T47D (cell line): ENCODE measurements around the gene SNX10.
"Not testable (repeated sequence)": the region's sequence is repeated elsewhere in the genome, so short reads cannot be mapped to it uniquely, and the experiment has no call there.

Experiments used
- DNase-seq, 2 experiments: peaks; one replicate each; pipeline versions ENCODE4 v3.0.0 to v3.0.0-alpha.2; 2011 to 2012; ENCODE audit warnings: low read depth in 1 of 2, low spot score in 1 of 2
- JUND ChIP-seq: IDR thresholded peaks from 2 replicates; pipeline ENCODE4 v1.6.1; 2012; ENCODE audit warnings: low read depth
- in situ Hi-C: cut with HindIII; loops from 2 replicates; pipeline ENCODE4 v1.10.0; 2016; ENCODE audit warnings: low sequenced_read_pairs, low pct_unique_long_range_greater_than_20kb

SNX10 gene, protein sequence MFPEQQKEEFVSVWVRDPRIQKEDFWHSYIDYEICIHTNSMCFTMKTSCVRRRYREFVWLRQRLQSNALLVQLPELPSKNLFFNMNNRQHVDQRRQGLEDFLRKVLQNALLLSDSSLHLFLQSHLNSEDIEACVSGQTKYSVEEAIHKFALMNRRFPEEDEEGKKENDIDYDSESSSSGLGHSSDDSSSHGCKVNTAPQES

DNA sequence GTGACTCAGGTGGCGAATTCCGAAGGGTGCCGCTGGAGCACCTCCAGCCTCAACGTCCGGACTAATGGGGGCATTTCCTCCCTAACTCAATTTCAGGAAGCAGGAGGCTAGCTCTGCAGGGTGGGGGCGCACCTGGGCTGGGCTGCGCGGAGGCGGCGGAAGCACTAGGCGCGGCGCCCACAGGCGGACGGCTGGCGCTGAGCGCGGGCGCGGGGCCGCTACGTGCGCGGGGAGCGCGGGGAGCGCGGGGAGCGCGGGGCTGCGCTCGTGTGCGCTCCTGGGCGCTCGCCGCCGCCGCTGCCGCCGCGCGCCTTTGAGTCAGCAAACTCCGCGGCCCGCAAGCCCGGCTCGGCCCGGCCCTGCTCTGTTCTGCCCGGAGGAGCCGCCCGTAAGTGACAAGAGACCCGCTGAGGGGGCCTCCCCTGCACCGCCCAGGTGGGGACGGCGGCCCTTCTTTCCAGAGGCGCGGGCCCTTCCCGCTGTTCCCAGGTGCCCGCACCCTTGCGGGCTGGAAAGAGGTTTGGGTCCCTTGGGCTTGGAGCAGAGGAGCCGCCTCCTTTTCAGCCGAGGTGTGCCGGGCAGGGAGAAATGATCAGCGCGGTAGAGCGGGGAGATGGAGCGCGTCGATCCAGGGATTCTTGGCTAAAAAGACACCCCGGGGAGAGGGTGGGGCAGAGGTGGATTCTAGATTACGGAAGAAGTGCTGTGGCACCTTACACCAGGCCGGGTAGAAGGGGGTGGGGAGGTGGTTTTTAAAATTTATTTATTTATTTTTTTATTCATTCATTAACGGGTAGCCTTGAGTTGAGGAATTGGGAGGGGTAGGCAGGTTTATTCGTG lies at the start of gene SNX10:
TSS of gene SNX10 (plus strand) at position 164 of the 840 bp plus-strand sequence. CDS start 54,581 bp downstream, outside the sequence.
- DNase-seq, result peak; percentile 68 to 82
- no peak for TF ChIP-seq JUND
- in situ Hi-C loops, result loop anchor here (10.0 kb wide), 1 partner anchor 217 kb away; no protein-coding TSS in a partner anchor

DNA sequence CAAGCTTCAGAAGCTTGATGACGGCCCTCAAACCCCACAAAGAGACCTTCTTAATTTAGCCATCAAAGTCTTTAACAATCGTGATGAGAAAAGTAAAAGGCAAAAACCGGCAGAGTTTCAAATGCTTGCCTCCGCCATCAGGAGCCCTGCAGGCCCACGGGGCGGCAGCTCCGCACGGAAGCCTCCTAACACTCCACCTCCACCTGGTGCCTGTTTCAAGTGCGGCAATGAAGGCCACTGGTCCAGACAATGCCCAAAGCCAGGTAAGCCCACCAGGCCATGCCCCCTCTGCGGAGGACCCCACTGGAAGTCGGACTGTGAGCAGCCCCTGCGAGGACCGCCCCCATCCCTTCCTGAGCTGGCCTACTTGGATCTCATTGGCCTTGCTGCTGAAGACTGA lies 46.5 kb upstream of the SNX10 start:
- no peak for TF ChIP-seq JUND
- DNase-seq, result no peak
- in situ Hi-C loops, result no loop called here

DNA sequence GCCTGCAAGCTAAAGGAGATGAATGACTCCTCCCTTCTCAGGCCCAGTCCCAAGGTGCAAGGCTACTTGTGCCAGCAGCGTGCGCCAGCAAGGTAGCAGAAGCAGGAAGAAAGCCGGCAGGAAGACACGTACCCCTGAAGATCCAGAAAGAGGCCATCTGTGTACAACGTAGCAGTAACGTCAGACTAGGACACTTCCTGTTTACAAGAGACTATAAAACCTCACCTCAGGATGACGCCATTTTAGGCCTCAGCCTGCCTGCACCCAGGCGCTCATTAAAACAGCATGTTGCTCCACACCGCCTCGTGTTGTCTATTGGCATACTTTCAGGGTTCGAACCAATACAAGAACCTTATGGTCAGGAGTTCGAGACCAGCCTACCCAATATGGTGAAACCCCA lies 41.4 kb upstream of the SNX10 start:
- in situ Hi-C loops, result no loop called here
- DNase-seq, result no peak
- TF ChIP-seq JUND, result no peak

DNA sequence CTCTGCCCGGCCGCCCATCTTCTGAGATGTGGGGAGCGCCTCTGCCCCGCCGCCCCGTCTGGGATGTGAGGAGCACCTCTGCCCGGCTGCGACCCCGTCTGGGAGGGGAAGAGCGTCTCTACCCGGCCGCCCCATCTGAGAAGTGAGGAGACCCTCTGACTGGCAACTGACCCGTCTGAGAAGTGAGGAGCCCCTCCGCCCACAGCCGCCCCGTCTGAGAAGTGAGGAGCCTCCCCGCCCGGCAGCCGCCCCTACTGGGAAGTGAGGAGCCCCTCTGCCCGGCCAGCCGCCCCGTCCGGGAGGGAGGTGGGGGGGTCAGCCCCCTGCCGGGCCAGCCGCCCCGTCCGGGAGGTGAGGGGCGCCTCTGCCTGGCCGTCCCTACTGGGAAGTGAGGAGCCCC lies 29.8 kb upstream of the SNX10 start:
- in situ Hi-C loops, DNase-seq: not testable (repeated sequence)

- no peak for DNase-seq
- no peak for TF ChIP-seq JUND
- in situ Hi-C loops, result no loop called here
Observed at GRCh38 chr7:26265065-26265464, 26.6 kb upstream of the SNX10 start.

GRCh38 chr7:26265499-26266075 lies 26.1 kb upstream of the SNX10 start:
- TF ChIP-seq JUND, result no peak
- DNase-seq, result no peak
- in situ Hi-C loops, result no loop called here

DNA sequence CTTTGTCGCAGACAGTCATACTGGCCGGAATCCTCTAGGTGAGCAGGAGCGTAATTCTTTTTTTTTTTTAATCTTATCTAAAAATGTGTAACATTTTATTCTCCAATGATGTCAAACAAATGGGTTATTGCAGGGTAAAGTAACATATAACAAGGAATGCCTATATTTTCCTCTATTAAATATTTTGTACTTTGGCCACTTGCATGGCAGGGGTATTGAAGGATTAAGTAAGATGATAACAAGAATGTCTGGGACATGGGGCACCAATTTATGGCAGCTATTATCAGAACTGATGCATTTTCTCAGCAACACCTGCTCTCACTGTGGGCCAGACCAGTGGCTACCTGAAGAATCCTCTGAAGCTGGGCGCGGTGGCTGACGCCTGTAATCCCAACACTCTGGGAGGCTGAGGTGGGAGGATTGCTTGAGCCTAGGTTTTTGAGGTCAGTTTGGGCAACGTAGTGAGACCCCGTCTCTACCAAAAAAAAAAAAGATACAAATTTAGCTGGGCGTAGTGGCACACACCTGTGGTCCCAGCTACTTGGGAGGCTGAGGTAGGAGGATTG lies 24.0 kb upstream of the SNX10 start:
- no peak for DNase-seq
- in situ Hi-C loops, result no loop called here
- TF ChIP-seq JUND, result no peak

DNA sequence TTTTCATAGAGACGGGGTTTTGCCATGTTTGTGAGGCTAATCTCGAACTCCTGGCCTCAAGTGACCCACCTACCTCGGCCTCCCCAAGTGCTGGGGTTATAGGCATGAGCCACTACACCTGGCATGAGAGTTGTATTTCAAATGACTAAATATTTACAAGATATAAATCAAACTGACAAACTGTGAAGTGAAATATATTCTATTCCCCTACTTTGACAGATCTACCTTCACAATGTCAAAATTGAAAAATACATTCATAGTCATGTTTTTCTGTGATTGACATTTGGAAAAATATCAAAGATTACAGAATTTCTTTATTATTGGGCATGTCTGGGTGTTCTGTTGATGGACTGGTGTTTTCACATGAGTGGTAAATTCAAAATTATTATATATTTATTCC lies 16.4 kb upstream of the SNX10 start:
- no peak for TF ChIP-seq JUND

GRCh38 chr7:26278770-26279169 lies 12.9 kb upstream of the SNX10 start:
- DNase-seq, result peak in 1 of 2 experiments; percentile 29
- no peak for TF ChIP-seq JUND
- in situ Hi-C loops, result no loop called here

More for the DNA sequence above, 16.4 kb upstream of the SNX10 start:
- in situ Hi-C loops, result no loop called here
- DNase-seq, result no peak

DNA sequence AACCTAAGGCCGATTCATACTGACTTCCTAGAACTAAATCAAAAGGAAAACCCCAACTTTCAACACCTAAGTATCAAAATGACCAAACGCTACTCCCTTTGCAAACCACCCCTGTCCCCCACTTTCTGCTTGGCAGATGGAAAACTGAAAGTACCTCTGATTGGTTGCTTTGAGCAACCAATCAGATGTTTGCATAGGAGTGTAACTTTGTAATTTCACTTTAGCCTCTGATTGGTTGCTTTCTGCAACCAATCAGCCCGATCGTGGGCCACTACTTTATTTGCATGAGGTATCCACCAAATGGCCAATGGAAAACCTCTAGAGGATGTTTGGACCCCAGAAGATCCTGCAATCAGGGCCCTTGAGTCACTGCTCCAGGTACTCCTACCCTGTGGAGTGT lies 12.3 kb upstream of the SNX10 start:
- peak in 1 of 2 experiments; percentile 83 for DNase-seq
- in situ Hi-C loops, result no loop called here
- no peak for TF ChIP-seq JUND

GRCh38 chr7:26280097-26280496 lies 11.6 kb upstream of the SNX10 start:
- no peak for DNase-seq
- no peak for TF ChIP-seq JUND
- in situ Hi-C loops, result no loop called here

GRCh38 chr7:26280723-26281122 lies 10.9 kb upstream of the SNX10 start:
- no peak for TF ChIP-seq JUND
- DNase-seq, result no peak
- in situ Hi-C loops, result no loop called here

DNA sequence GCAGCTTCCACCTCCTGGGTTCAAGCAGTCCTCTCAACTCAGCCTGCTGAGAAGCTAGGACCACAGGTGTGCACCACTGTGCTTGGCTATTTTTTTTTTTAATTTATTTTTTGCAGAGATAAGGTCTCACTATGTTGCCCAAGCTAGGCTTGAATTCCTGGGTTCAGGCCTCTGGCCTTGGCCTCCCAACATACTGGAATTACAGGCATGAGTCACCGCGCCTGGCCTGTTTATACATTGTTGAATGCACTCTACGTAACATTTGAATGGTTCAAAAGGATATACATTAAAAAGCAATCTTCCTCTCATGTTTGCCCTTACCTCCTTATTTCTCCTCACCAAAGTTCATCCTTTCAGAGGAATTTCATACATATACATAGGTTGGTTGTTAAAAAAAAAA lies 7.2 kb upstream of the SNX10 start:
- in situ Hi-C loops, result no loop called here
- TF ChIP-seq JUND, result peak; percentile 57; the same call in 1 of the 2 replicates
- DNase-seq, result peak in 1 of 2 experiments; percentile 83
